ENCODE results near the gene NANOS3.

Gene NANOS3

GRCh38 chr19:13885826-13886365 is 9.0 kb downstream of the NANOS3 start:
- no peak for TF ChIP-seq CTCF (IDR thresholded peaks at IDR 0.05; ENCODE audit: low read depth, low read length)
- H3K4me3 ChIP-seq (ENCODE audit: low read depth, low read length): no peak overlapping the region

GRCh38 chr19:13887018-13887436 is 10.1 kb downstream of the NANOS3 start:
- TF ChIP-seq CTCF (IDR thresholded peaks at IDR 0.05; ENCODE audit: low read depth, low read length): no peak
- H3K4me3 ChIP-seq (ENCODE audit: low read depth, low read length): no peak overlapping the region

GRCh38 chr19:13887517-13887916 is 10.6 kb downstream of the NANOS3 start:
- no peak for TF ChIP-seq CTCF (IDR thresholded peaks at IDR 0.05; ENCODE audit: low read depth, low read length)

GRCh38 chr19:13888281-13888680 is 11.3 kb downstream of the NANOS3 start:
- no peak overlapping the region for H3K4me3 ChIP-seq (ENCODE audit: low read depth, low read length)
- TF ChIP-seq CTCF (IDR thresholded peaks at IDR 0.05; ENCODE audit: low read depth, low read length): no peak

More at GRCh38 chr19:13887517-13887916, 10.6 kb downstream of the NANOS3 start:
- no peak overlapping the region for H3K4me3 ChIP-seq (ENCODE audit: low read depth, low read length)

- no peak for TF ChIP-seq CTCF (IDR thresholded peaks at IDR 0.05; ENCODE audit: low read depth, low read length)
- no peak overlapping the region for H3K4me3 ChIP-seq (ENCODE audit: low read depth, low read length)
These were observed 13.2 kb downstream of the NANOS3 start for GRCh38 chr19:13890136-13890535.

- TF ChIP-seq CTCF (IDR thresholded peaks at IDR 0.05; ENCODE audit: low read depth, low read length): no peak
- no peak overlapping the region for H3K4me3 ChIP-seq (ENCODE audit: low read depth, low read length)
These were observed 15.9 kb downstream of the NANOS3 start for GRCh38 chr19:13892870-13893269.

- no peak overlapping the region for H3K4me3 ChIP-seq (ENCODE audit: low read depth, low read length)
- no peak for TF ChIP-seq CTCF (IDR thresholded peaks at IDR 0.05; ENCODE audit: low read depth, low read length)
These were observed 17.6 kb downstream of the NANOS3 start for GRCh38 chr19:13894552-13894951.
